HL-60 (cell line): ENCODE results near the gene GRK5.

Experiments
- DNase-seq, 2 experiments: peaks; one replicate each; pipeline ENCODE4 v3.0.0-alpha.2; 2010 to 2020; ENCODE audit warnings: low read depth in 1 of 2, low spot score in 1 of 2
- H3K27ac ChIP-seq: fragments of 250-450 bp; sonication (Bioruptor Pico); replicated peaks from 2 replicates; pipeline ENCODE4 v1.5.1; 2020; ENCODE audit warnings: mild to moderate bottlenecking, moderate library complexity
- H3K27me3 ChIP-seq: fragments of 250-450 bp; sonication (Bioruptor Pico); 2 replicates; pipeline ENCODE4 v1.5.1; 2021; ENCODE audit warnings: mild to moderate bottlenecking, moderate library complexity; ENCODE audit not compliant: insufficient read depth, poor library complexity, severe bottlenecking
- H3K4me3 ChIP-seq: replicated peaks from 2 replicates; pipeline ENCODE4 v1.5.1; 2011; ENCODE audit warnings: mild to moderate bottlenecking, control low read depth, low read length; ENCODE audit not compliant: insufficient read depth
- CTCF ChIP-seq: IDR thresholded peaks from one replicate; pipeline ENCODE4 v1.5.1; 2011; ENCODE audit warnings: low read length, control low read depth, inconsistent platforms; ENCODE audit not compliant: insufficient read depth
- GABPA ChIP-seq: IDR thresholded peaks from 2 replicates; pipeline ENCODE4 v1.6.1; 2012; ENCODE audit warnings: low read depth
- POLR2AphosphoS5 ChIP-seq: IDR thresholded peaks from 2 replicates; pipeline ENCODE4 v1.6.1; 2012; ENCODE audit warnings: low read depth
- SPI1 ChIP-seq: IDR thresholded peaks from 2 replicates; pipeline ENCODE4 v1.6.1; 2012; ENCODE audit warnings: low read depth, mild to moderate bottlenecking, borderline replicate concordance
- TF ChIP-seq, protein P1 (sequence below): IDR thresholded peaks from 2 replicates; pipeline ENCODE4 v1.6.1; 2012; ENCODE audit warnings: low read depth; ENCODE audit not compliant: insufficient replicate concordance

Gene GRK5

DNA sequence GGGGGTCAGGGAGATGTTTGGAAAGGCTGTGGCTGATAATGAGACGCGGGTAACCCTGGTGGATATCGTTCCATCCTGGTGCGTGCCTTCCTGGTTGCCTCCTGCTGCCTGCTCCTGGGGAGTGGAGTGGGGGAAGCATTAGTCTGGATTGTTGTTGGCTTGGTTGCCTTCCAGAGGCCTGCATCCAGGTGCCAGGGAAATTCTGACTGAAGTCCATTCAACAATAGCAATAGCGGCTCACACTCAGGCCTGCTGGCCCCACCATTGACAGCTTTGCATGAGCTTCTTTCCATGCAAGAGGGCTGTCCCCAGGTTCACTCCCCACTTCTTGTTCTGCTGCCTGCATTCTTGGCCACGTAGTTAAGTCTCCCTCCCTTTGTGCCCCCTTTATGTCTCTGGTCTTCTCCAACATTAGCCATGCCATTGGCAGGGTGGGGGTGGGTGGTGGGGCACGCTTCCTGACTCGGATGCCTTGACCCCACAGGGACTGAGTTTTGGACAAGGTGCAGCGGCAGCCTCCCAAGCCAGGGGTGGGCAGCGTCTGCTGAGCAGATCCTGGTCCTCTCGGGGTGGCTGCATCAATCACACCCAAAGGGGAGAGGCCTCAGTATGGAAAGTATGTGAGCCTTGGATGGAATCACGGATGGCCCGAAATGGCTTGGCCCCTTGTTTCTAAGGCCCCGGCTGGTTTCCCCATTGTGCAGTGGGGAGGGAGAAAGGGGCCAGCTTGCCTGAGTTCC lies 150.2 kb downstream of the GRK5 start:
- Histone ChIP-seq H3K27me3 (no peaks in the 10 kb centered on the region), H3K4me3 (no peak overlapping the region), H3K27ac (no peak overlapping the region)
- TF ChIP-seq POLR2AphosphoS5 = no peak
- no peak for TF ChIP-seq GABPA
- TF ChIP-seq, protein P1, sequence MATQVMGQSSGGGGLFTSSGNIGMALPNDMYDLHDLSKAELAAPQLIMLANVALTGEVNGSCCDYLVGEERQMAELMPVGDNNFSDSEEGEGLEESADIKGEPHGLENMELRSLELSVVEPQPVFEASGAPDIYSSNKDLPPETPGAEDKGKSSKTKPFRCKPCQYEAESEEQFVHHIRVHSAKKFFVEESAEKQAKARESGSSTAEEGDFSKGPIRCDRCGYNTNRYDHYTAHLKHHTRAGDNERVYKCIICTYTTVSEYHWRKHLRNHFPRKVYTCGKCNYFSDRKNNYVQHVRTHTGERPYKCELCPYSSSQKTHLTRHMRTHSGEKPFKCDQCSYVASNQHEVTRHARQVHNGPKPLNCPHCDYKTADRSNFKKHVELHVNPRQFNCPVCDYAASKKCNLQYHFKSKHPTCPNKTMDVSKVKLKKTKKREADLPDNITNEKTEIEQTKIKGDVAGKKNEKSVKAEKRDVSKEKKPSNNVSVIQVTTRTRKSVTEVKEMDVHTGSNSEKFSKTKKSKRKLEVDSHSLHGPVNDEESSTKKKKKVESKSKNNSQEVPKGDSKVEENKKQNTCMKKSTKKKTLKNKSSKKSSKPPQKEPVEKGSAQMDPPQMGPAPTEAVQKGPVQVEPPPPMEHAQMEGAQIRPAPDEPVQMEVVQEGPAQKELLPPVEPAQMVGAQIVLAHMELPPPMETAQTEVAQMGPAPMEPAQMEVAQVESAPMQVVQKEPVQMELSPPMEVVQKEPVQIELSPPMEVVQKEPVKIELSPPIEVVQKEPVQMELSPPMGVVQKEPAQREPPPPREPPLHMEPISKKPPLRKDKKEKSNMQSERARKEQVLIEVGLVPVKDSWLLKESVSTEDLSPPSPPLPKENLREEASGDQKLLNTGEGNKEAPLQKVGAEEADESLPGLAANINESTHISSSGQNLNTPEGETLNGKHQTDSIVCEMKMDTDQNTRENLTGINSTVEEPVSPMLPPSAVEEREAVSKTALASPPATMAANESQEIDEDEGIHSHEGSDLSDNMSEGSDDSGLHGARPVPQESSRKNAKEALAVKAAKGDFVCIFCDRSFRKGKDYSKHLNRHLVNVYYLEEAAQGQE = no peak
- no peak for TF ChIP-seq CTCF
- TF ChIP-seq SPI1 = no peak
- no peak for DNase-seq

- TF ChIP-seq, protein P1 = no peak
- no peak for TF ChIP-seq CTCF
- DNase-seq = no peak
- Histone ChIP-seq H3K27me3 (no peaks in the 10 kb centered on the region), H3K27ac (no peak overlapping the region), H3K4me3 (no peak overlapping the region)
Measured at GRCh38 chr10:119358152-119358512, 150.8 kb downstream of the GRK5 start.

- TF ChIP-seq CTCF = no peak
- TF ChIP-seq SPI1 = no peak
- no peak for TF ChIP-seq GABPA
- TF ChIP-seq, protein P1 = no peak
- TF ChIP-seq POLR2AphosphoS5 = no peak
- Histone ChIP-seq H3K27ac (no peak overlapping the region), H3K4me3 (no peak overlapping the region), H3K27me3 (no peaks in the 10 kb centered on the region)
- DNase-seq = no peak
Measured at GRCh38 chr10:119358567-119358966, 151.2 kb downstream of the GRK5 start.
